ENCODE measurements around the gene ACE. TPM values are rescaled to one million over a fixed set of nuclear protein-coding genes. Genes with fewer than 3 reads are reported as not detected.

Gene ACE
- total RNA-seq, 4 donors from 2014 or later: 4.8 to 10.4 (median 8.2) TPM

GRCh38 chr17:63534078-63534570, 57.3 kb downstream of the ACE start:
- Histone ChIP-seq H3K27ac (no peak overlapping the region), H3K9me3 (no peaks in the 10 kb centered on the region), H3K4me3 (no peak overlapping the region), H3K36me3 (no peaks in the 10 kb centered on the region), H3K4me1 (peaks cover 0 to 10% (median 8%) of the 10 kb centered on the region in 3 donors), H3K27me3 (peaks cover 42% of the 10 kb centered on the region)
- TF ChIP-seq POLR2A (IDR thresholded peaks at IDR 0.05) (no peak), CTCF (IDR thresholded peaks at IDR 0.05) (no peak), POLR2AphosphoS5 (IDR thresholded peaks at IDR 0.05) (no peak), EP300 (IDR thresholded peaks at IDR 0.05) (no peak)
- no peak for ATAC-seq
- 80 to 91% methylated on average over 1 to 7 of the region's 17 CpGs for WGBS, 2 donors (ENCODE audit: low coverage in 1 of 2)

GRCh38 chr17:63534816-63535455, 58.1 kb downstream of the ACE start:
- Histone ChIP-seq H3K27ac (no peak overlapping the region), H3K36me3 (no peaks in the 10 kb centered on the region), H3K9me3 (no peaks in the 10 kb centered on the region), H3K4me3 (no peak overlapping the region), H3K27me3 (peaks cover 50% of the 10 kb centered on the region), H3K4me1 (peaks cover 0 to 10% (median 8%) of the 10 kb centered on the region in 3 donors)
- no peak for ATAC-seq
- TF ChIP-seq CTCF (IDR thresholded peaks at IDR 0.05) (no peak), EP300 (IDR thresholded peaks at IDR 0.05) (no peak), POLR2A (IDR thresholded peaks at IDR 0.05) (no peak), POLR2AphosphoS5 (IDR thresholded peaks at IDR 0.05) (no peak)
- 78 to 86% methylated on average over 3 to 11 of the region's 13 CpGs for WGBS, 2 donors (ENCODE audit: low coverage in 1 of 2)

GRCh38 chr17:63535640-63536039, 58.8 kb downstream of the ACE start:
- H3K27me3 ChIP-seq: peaks cover 53% of the 10 kb centered on the region
- H3K4me3 ChIP-seq: no peak overlapping the region
- no peak for ATAC-seq
- TF ChIP-seq POLR2AphosphoS5 (IDR thresholded peaks at IDR 0.05): no peak
- no peak for TF ChIP-seq CTCF (IDR thresholded peaks at IDR 0.05)
- no peak for TF ChIP-seq EP300 (IDR thresholded peaks at IDR 0.05)
- TF ChIP-seq POLR2A (IDR thresholded peaks at IDR 0.05): no peak
- H3K36me3 ChIP-seq: no peaks in the 10 kb centered on the region
- 100% methylated on average over 2 of the region's 24 CpGs; no CpG with 5 or more reads in 1 of the 2 donors for WGBS, 2 donors (ENCODE audit: low coverage in 1 of 2)
- no peak overlapping the region for H3K27ac ChIP-seq
- H3K9me3 ChIP-seq: no peaks in the 10 kb centered on the region
- peaks cover 0 to 10% (median 8%) of the 10 kb centered on the region in 3 donors for H3K4me1 ChIP-seq

GRCh38 chr17:63537001-63537400, 60.1 kb downstream of the ACE start:
- Histone ChIP-seq H3K27ac (no peak overlapping the region), H3K9me3 (no peaks in the 10 kb centered on the region), H3K4me3 (no peak overlapping the region), H3K36me3 (no peaks in the 10 kb centered on the region), H3K27me3 (peaks cover 56% of the 10 kb centered on the region), H3K4me1 (peaks cover 0 to 10% (median 8%) of the 10 kb centered on the region in 3 donors)
- 81 to 95% methylated on average over 4 of the region's 4 CpGs for WGBS, 2 donors (ENCODE audit: low coverage in 1 of 2)
- ATAC-seq: no peak
- no peak for TF ChIP-seq EP300 (IDR thresholded peaks at IDR 0.05)
- TF ChIP-seq CTCF (IDR thresholded peaks at IDR 0.05): no peak
- no peak for TF ChIP-seq POLR2A (IDR thresholded peaks at IDR 0.05)
- TF ChIP-seq POLR2AphosphoS5 (IDR thresholded peaks at IDR 0.05): no peak

Measured in gastroesophageal sphincter (tissue), 4 donors.